ENCODE results near the gene MORN1. TPM values are rescaled to one million over a fixed set of nuclear protein-coding genes. Genes with fewer than 3 reads are reported as not detected.

MORN1 gene
- total RNA-seq, 1 donor from 2014 or later = 9.0 TPM

- no peaks in the 10 kb centered on the region for H3K36me3 ChIP-seq
- intact Hi-C loops (cut with DNase I) = loop anchor here (5.0 kb wide), 1 partner anchor 187 kb away; no protein-coding TSS in a partner anchor
- no peaks in the 10 kb centered on the region for H3K27me3 ChIP-seq
- no peak for TF ChIP-seq CTCF (IDR thresholded peaks at IDR 0.05)
- no peaks in the 10 kb centered on the region for H3K9me3 ChIP-seq
- peaks cover 5% of the 10 kb centered on the region for H3K4me1 ChIP-seq
- H3K4me3 ChIP-seq = no peak overlapping the region
- peak; percentile 49 for DNase-seq
- ATAC-seq = no peak
- no peak overlapping the region for H3K27ac ChIP-seq
Measured at GRCh38 chr1:2384130-2384860, 7.1 kb downstream of the MORN1 start.

GRCh38 chr1:2383576-2383975 lies 7.8 kb downstream of the MORN1 start:
- TF ChIP-seq CTCF (IDR thresholded peaks at IDR 0.05) = no peak
- DNase-seq = peak; percentile 53
- H3K4me3 ChIP-seq = no peak overlapping the region
- intact Hi-C loops (cut with DNase I) = loop anchor here (5.0 kb wide), 1 partner anchor 186 kb away; no protein-coding TSS in a partner anchor
- H3K4me1 ChIP-seq = peaks cover 5% of the 10 kb centered on the region
- H3K27ac ChIP-seq = no peak overlapping the region
- H3K9me3 ChIP-seq = no peaks in the 10 kb centered on the region
- no peak for ATAC-seq
- H3K36me3 ChIP-seq = no peaks in the 10 kb centered on the region
- no peaks in the 10 kb centered on the region for H3K27me3 ChIP-seq

- Histone ChIP-seq H3K9me3 (no peaks in the 10 kb centered on the region), H3K4me1 (peaks cover 5% of the 10 kb centered on the region), H3K36me3 (no peaks in the 10 kb centered on the region), H3K27ac (no peak overlapping the region), H3K27me3 (no peaks in the 10 kb centered on the region), H3K4me3 (no peak overlapping the region)
- ATAC-seq = peak; percentile 31
- intact Hi-C loops (cut with DNase I) = loop anchor here (5.0 kb wide), 1 partner anchor 185 kb away; no protein-coding TSS in a partner anchor
- DNase-seq = peak; percentile 71
- TF ChIP-seq CTCF (IDR thresholded peaks at IDR 0.05) = peak; percentile 44
Measured at GRCh38 chr1:2382621-2383361, 8.6 kb downstream of the MORN1 start.

DNA sequence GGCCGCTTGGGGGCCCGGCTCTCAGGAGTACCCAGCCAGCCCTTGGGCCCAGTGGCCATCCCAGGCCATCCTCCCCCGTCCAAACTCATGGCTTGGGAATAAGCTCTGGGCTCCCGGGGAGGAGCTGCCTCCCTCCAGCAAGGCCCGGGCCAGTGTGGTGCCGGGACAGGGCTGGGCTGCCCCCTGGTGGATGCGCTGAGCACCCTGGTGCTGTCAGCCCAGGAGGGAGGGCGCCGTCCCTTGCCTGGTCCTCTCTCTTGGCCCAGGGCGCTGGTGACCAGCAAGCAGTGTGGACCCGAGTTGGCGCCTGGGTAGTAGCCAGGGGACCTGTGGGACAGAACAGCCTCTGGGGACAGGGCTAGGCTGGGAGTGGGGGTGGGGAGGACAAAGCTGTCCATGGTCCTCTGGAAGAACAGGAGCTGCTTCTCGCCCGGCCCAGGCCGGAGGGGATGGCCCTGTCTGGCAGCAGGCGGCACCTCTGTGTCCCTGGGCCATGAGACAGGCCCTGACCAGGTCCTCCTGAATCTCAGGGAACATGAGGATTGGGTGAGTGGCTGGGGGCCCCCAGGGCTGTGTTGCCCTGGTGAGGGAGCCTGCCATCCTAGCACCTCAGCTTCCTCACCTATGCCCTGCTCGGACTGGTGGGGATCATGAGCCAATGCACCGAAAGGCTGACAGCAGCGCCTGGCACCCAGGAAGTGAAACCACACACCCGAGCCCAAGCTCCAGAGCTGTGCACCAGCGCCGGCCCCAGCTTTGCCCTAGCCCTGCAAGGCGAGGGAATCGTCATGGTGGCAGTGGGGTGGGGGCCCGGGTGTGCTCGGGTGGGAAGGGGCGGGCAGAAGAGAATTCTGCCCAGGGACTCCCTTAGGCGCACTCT lies 9.4 kb downstream of the MORN1 start:
- H3K4me1 ChIP-seq = peaks cover 5% of the 10 kb centered on the region
- ATAC-seq = peak; percentile 94

More for the DNA sequence above, 9.4 kb downstream of the MORN1 start:
- Histone ChIP-seq H3K27me3 (no peaks in the 10 kb centered on the region), H3K9me3 (no peaks in the 10 kb centered on the region), H3K27ac (no peak overlapping the region), H3K4me3 (no peak overlapping the region), H3K36me3 (no peaks in the 10 kb centered on the region)
- intact Hi-C loops (cut with DNase I) = loop anchor here (5.0 kb wide), 1 partner anchor 185 kb away; no protein-coding TSS in a partner anchor
- peak; percentile 92 for DNase-seq
- TF ChIP-seq CTCF (IDR thresholded peaks at IDR 0.05) = peak; percentile 94

Measured in upper lobe of right lung (tissue), 1 donor.